ENCODE measurements around the gene ATF4. TPM values are rescaled to one million over a fixed set of nuclear protein-coding genes. Genes with fewer than 3 reads are reported as not detected.

ATF4 gene
- total RNA-seq, 2 donors from 2014 or later = 262 to 356 TPM

DNA sequence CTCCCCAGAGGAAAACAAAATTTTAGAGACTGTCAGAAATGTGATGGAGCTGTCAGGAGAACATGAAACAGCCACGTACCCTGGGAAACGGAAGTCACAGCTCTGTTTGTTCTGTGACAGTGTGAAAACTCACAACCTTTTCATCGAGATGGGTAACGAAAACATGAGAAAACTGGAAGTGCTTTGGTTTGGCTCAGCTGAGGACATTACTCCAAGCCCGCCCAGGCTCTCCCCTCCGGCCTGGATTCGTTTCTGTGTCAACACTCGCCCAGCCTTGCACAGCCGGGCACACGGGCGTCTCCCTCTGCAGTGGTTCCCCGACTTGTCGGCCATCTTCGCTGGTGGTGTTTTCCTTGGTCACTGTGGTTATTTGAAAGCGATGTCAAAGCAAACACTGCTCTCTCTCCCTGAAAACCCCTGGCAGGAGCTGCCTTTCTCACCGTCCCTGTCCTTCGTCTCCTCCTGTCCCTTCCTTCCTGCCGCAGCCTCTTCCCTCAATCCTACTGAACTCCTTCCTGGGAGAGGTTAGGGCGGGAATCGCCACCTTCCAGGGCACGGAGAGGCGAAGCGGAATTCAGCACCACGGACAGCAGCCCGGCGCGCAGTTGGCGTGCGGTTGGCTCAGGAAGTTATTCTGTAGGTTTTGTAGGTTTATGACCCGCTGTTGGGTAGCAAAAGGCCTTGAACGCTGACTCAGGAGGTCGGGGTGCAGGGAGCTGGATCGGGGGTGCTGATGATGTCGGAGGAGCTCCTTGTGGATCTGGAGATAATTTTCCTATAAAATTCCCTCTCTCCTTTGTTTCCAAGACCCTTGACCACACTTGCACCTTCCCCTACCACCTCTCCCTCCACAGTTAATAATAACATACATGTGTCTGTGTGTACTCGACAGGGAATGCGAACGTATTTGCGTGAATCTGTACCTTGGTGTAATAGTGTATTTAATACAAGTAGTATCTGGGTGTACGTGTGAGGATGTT lies 25.3 kb downstream of the ATF4 start:
- no peak overlapping the region for H3K4me3 ChIP-seq
- H3K27ac ChIP-seq = no peak overlapping the region
- no peaks in the 10 kb centered on the region for H3K4me1 ChIP-seq
- WGBS, 2 donors = 18 to 20% methylated on average over 32 to 39 of the region's 39 CpGs
- H3K36me3 ChIP-seq (replicated peaks in 1 of 2; ENCODE audit: insufficient read depth in 1 of 2, low read depth in 2 of 2) = no peaks in the 10 kb centered on the region
- intact Hi-C loops (cut with DNase I) = no loop called here
- peak; percentile 52 to 62 (median 58) for DNase-seq
- H3K27me3 ChIP-seq = peaks cover 0 to 4% of the 10 kb centered on the region in 2 donors
- H3K9me3 ChIP-seq = no peaks in the 10 kb centered on the region
- ATAC-seq = peak; percentile 27
- TF ChIP-seq CTCF (IDR thresholded peaks at IDR 0.05) (no peak), POLR2A (IDR thresholded peaks at IDR 0.05) (no peak)

DNA sequence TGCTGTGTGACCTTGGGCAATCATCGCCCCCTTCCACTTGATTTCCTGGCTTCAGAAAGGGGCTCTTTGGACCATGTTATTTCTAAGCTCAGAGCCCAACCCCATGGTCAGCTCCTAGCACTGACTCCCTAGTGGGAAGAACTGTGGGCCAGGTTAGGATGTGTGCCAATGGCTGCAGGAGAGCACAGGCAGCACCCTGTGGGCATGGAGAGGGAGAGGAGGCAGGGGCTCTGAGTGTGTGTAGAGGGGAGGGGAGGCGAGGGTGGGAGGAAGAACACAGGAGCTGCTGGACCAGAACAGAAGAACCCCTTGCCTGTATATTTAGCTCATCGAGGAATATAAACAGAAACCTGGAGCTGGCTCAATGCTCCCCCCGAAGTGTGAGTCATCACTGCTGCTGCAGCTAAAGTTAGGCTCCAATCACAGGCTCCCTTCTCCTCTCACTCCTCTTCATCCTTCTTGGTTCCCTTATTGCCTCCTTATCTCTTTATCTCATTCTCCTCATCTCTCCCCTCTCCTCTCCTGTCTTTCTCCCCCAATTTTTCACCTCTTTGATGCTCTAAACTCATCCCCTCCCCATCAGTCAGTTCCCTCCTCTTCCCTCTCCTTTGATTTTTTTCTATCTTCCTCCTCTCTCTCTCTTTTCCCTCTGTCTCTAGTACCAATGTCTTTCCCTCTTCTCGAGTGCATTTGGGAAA lies 26.7 kb downstream of the ATF4 start:
- WGBS, 2 donors = 32% methylated on average over 5 of the region's 5 CpGs
- Histone ChIP-seq H3K36me3 (replicated peaks in 1 of 2; ENCODE audit: insufficient read depth in 1 of 2, low read depth in 2 of 2) (no peaks in the 10 kb centered on the region), H3K4me1 (no peaks in the 10 kb centered on the region), H3K27me3 (peaks cover 0 to 4% of the 10 kb centered on the region in 2 donors), H3K27ac (no peak overlapping the region), H3K9me3 (no peaks in the 10 kb centered on the region), H3K4me3 (no peak overlapping the region)
- ATAC-seq (no peak), DNase-seq (no peak)
- intact Hi-C loops (cut with DNase I) = no loop called here
- TF ChIP-seq POLR2A (IDR thresholded peaks at IDR 0.05) = no peak
- TF ChIP-seq CTCF (IDR thresholded peaks at IDR 0.05) = no peak

- ATAC-seq = no peak
- intact Hi-C loops (cut with DNase I) = no loop called here
- Histone ChIP-seq H3K36me3 (replicated peaks in 1 of 2; ENCODE audit: insufficient read depth in 1 of 2, low read depth in 2 of 2) (no peaks in the 10 kb centered on the region), H3K9me3 (no peaks in the 10 kb centered on the region), H3K4me3 (no peak overlapping the region), H3K27ac (no peak overlapping the region), H3K27me3 (peaks cover 0 to 4% of the 10 kb centered on the region in 2 donors), H3K4me1 (no peaks in the 10 kb centered on the region)
- TF ChIP-seq CTCF (IDR thresholded peaks at IDR 0.05) = no peak
- no peak for TF ChIP-seq POLR2A (IDR thresholded peaks at IDR 0.05)
- 33 to 37% methylated on average over 2 of the region's 2 CpGs for WGBS, 2 donors
- DNase-seq = no peak
Measured at GRCh38 chr22:39547587-39547947, 27.2 kb downstream of the ATF4 start.

DNA sequence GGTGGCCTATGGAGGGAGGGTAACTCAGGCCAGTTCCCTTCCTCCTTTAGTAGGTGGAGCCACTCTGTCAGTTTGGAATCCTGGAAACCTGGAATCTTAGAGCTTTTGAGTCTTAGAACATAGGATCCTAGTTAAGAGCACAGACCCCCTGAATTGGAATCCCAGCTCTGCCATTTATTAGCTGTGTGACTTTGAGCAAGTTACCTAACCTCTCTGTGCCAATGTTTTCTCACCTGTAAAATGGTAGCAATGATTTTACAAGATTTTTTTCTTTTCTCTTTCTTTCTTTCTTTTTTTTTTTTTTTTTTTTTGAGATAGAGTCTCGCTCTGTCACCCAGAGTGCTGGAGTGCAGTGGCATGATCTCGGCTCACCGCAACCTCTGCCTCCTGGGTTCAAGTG lies 33.1 kb downstream of the ATF4 start:
- Histone ChIP-seq H3K36me3 (replicated peaks in 1 of 2; ENCODE audit: insufficient read depth in 1 of 2, low read depth in 2 of 2) (no peaks in the 10 kb centered on the region), H3K4me1 (peaks cover 10% of the 10 kb centered on the region), H3K27ac (no peak overlapping the region), H3K4me3 (no peak overlapping the region), H3K27me3 (peaks cover 0 to 12% of the 10 kb centered on the region in 2 donors), H3K9me3 (no peaks in the 10 kb centered on the region)
- 84 to 100% methylated on average over 3 of the region's 3 CpGs for WGBS, 2 donors
- DNase-seq (no peak), ATAC-seq (no peak)
- intact Hi-C loops (cut with DNase I) = no loop called here
- TF ChIP-seq POLR2A (IDR thresholded peaks at IDR 0.05) = no peak
- no peak for TF ChIP-seq CTCF (IDR thresholded peaks at IDR 0.05)

Data from body of pancreas (tissue), 4 donors.